HepG2 (cell line): ENCODE measurements around the gene ADAMTS4. TPM values are rescaled to one million over a fixed set of nuclear protein-coding genes. Genes with fewer than 3 reads are reported as not detected.

Experiments used
- CCAR2 ChIP-seq: fragments of 200-400 bp; formaldehyde crosslinking; optimal IDR thresholded peaks from 2 replicates; pipeline ENCODE3; 2018; ENCODE audit warnings: low read depth, mild to moderate bottlenecking, low read length, moderate library complexity
- CENPT ChIP-seq: sonication (generic); formaldehyde crosslinking; IDR thresholded peaks from 2 replicates; pipeline ENCODE4 v1.8.0; 2022; ENCODE audit warnings: low read depth, mild to moderate bottlenecking, moderate library complexity, missing genetic modification reagents
- ERF ChIP-seq: IDR thresholded peaks from 2 replicates; pipeline ENCODE4 v1.6.1; 2018; ENCODE audit warnings: missing biosample characterization, missing genetic modification reagents
- FOXA3 ChIP-seq: IDR thresholded peaks from 2 replicates; pipeline ENCODE4 v1.6.1; 2016; ENCODE audit warnings: missing genetic modification reagents, missing compliant biosample characterization
- FOXC1 ChIP-seq: sonication (generic); formaldehyde crosslinking; IDR thresholded peaks from 2 replicates; pipeline ENCODE4 v1.8.0; 2022; ENCODE audit warnings: mild to moderate bottlenecking, missing genetic modification reagents, borderline replicate concordance
- FOXO1 ChIP-seq: sonication (generic); formaldehyde crosslinking; IDR thresholded peaks from 2 replicates; pipeline ENCODE4 v1.4.0; 2020; ENCODE audit warnings: missing genetic modification reagents
- HMGXB4 ChIP-seq, 2 experiments: sonication (generic) in 1 of 2; formaldehyde crosslinking in 1 of 2; IDR thresholded peaks; 2 replicates each; pipeline versions ENCODE4 v1.4.0 to v1.6.1; 2018 to 2020; ENCODE audit warnings: missing genetic modification reagents in 2 of 2, borderline replicate concordance in 1 of 2, low read depth in 1 of 2, mild to moderate bottlenecking in 1 of 2, missing biosample characterization in 1 of 2
- HNRNPH1 ChIP-seq: fragments of 200-400 bp; formaldehyde crosslinking; optimal IDR thresholded peaks from 2 replicates; pipeline ENCODE3; 2017; ENCODE audit warnings: mild to moderate bottlenecking, low read depth, low read length
- HOXA3 ChIP-seq: sonication (generic); formaldehyde crosslinking; IDR thresholded peaks from 2 replicates; pipeline ENCODE4 v1.5.0; 2020; ENCODE audit warnings: missing genetic modification reagents
- HOXA9 ChIP-seq: sonication (generic); formaldehyde crosslinking; IDR thresholded peaks from 2 replicates; pipeline ENCODE4 v1.8.1; 2022; ENCODE audit warnings: missing genetic modification reagents, mild to moderate bottlenecking, moderate library complexity, borderline replicate concordance
- JUNB ChIP-seq: sonication (generic); formaldehyde crosslinking; IDR thresholded peaks from 2 replicates; pipeline ENCODE4 v1.8.0; 2022; ENCODE audit warnings: missing genetic modification reagents, mild to moderate bottlenecking, borderline replicate concordance
- MLLT10 ChIP-seq: sonication (generic); formaldehyde crosslinking; IDR thresholded peaks from 2 replicates; pipeline ENCODE4 v1.4.0; 2020; ENCODE audit warnings: missing genetic modification reagents
- MTA1 ChIP-seq: sonication (generic); formaldehyde crosslinking; IDR thresholded peaks from 2 replicates; pipeline ENCODE4 v1.4.0; 2020; ENCODE audit warnings: missing genetic modification reagents, mild to moderate bottlenecking, borderline replicate concordance
- MTERF4 ChIP-seq: sonication (generic); formaldehyde crosslinking; IDR thresholded peaks from 2 replicates; pipeline ENCODE4 v1.8.0; 2023; ENCODE audit warnings: mild to moderate bottlenecking, missing genetic modification reagents
- PRDM15 ChIP-seq: sonication (generic); formaldehyde crosslinking; IDR thresholded peaks from 2 replicates; pipeline ENCODE4 v1.4.0; 2020; ENCODE audit warnings: missing genetic modification reagents
- PRPF4 ChIP-seq: fragments of 200-400 bp; formaldehyde crosslinking; IDR thresholded peaks from 2 replicates; pipeline ENCODE4 v1.6.1; 2016; ENCODE audit warnings: low read length, low read depth; ENCODE audit not compliant: poor library complexity, severe bottlenecking
- RNF2 ChIP-seq: fragments of 450-650 bp; conservative IDR thresholded peaks from 2 replicates; pipeline ENCODE4 v1.6.1; 2016; ENCODE audit warnings: low read depth
- SUZ12 ChIP-seq: fragments of 150-350 bp; IDR thresholded peaks from 2 replicates; pipeline ENCODE4 v1.6.1; 2014; ENCODE audit warnings: low read depth, low read length
- ZFP82 ChIP-seq: sonication (generic); formaldehyde crosslinking; IDR thresholded peaks from 2 replicates; pipeline ENCODE4 v1.5.1; 2020; ENCODE audit warnings: mild to moderate bottlenecking, missing genetic modification reagents, borderline replicate concordance
- ZNF256 ChIP-seq: sonication (generic); formaldehyde crosslinking; conservative IDR thresholded peaks from 2 replicates; pipeline ENCODE4 v1.4.0; 2020; ENCODE audit warnings: missing genetic modification reagents
- ZNF335 ChIP-seq: sonication (generic); formaldehyde crosslinking; IDR thresholded peaks from 2 replicates; pipeline ENCODE4 v1.4.0; 2020; ENCODE audit warnings: missing genetic modification reagents
- ZNF441 ChIP-seq: sonication (generic); formaldehyde crosslinking; IDR thresholded peaks from 2 replicates; pipeline ENCODE4 v1.7.0; 2021; ENCODE audit warnings: missing genetic modification reagents, borderline replicate concordance
- ZNF841 ChIP-seq: sonication (generic); formaldehyde crosslinking; IDR thresholded peaks from 2 replicates; pipeline ENCODE4 v1.8.1; 2023; ENCODE audit warnings: missing genetic modification reagents, borderline replicate concordance
- polyA plus RNA-seq, 8 experiments: library from polyadenylated mRNA; depleted of rRNA in 3 of 8; stranded (reverse) in 7 of 8; unstranded in 1 of 8; fragments of >200 nt; fragmentation: Illumina TruSeq in 4 of 8; extraction: Trizol in 4 of 8; gene quantifications; 2 replicates each; pipeline versions ENCODE4 v1.2.1 to v1.2.3, GENCODE V29; 2011 to 2016; ENCODE audit warnings: low read depth in 4 of 8, missing spikeins in 1 of 8, mixed read lengths in 1 of 8; ENCODE audit not compliant: insufficient read depth in 1 of 8
- total RNA-seq, 5 experiments: library from RNA; depleted of rRNA; stranded (reverse); fragments of >200 nt; fragmentation: Illumina TruSeq; extraction: Trizol; gene quantifications; 2 replicates each; pipeline ENCODE4 v1.2.3, GENCODE V29; 2016; ENCODE audit warnings: low read depth in 1 of 5

The ADAMTS4 gene
- total and polyA plus RNA-seq, 2 of the 13 experiments (the other 11 are each of a cell fraction or from before 2014, with no cell fraction given): 0.51 to 1.7 TPM

GRCh38 chr1:161223805-161224694 lies 25.2 kb upstream of the ADAMTS4 start (continued):
- no peak for TF ChIP-seq MTA1 (CRISPR knock-in tag)
- TF ChIP-seq ZFP82 (CRISPR knock-in tag): no peak; the same call in 1 of the 2 replicates
- no peak for TF ChIP-seq SUZ12
- peak; percentile 56 for TF ChIP-seq PRPF4
- no peak for TF ChIP-seq HOXA9 (CRISPR knock-in tag)
- TF ChIP-seq HOXA3: peak; percentile 75
- no peak for TF ChIP-seq PRDM15 (CRISPR knock-in tag)
- no peak for TF ChIP-seq CENPT (CRISPR knock-in tag)
- no peak for TF ChIP-seq MLLT10 (CRISPR knock-in tag)
- no peak for TF ChIP-seq ZNF256
- TF ChIP-seq FOXA3 (CRISPR knock-in tag): peak; percentile 80
- TF ChIP-seq ZNF841 (CRISPR knock-in tag): peak; percentile 47; the same call in 1 of the 2 replicates
- TF ChIP-seq HNRNPH1: no peak
- no peak; a peak in 1 of 4 replicates for TF ChIP-seq HMGXB4 (CRISPR knock-in tag; IDR thresholded peaks at IDR 0.05; ENCODE audit: borderline replicate concordance in 1 of 2, low read depth in 1 of 2)
- peak; percentile 87 for TF ChIP-seq FOXO1 (CRISPR knock-in tag)
- peak; percentile 7; the same call in 1 of the 2 replicates for TF ChIP-seq ZNF335 (CRISPR knock-in tag)
- 0 out of 2 replicates have a peak, but pooled peaks have one; percentile 28 for TF ChIP-seq ERF
- TF ChIP-seq RNF2: no peak
- no peak; the same call in 1 of the 2 replicates for TF ChIP-seq FOXC1 (CRISPR knock-in tag)
- peak; percentile 70; the same call in 1 of the 2 replicates for TF ChIP-seq JUNB (CRISPR knock-in tag)
- TF ChIP-seq ZNF441: 0 out of 2 replicates have a peak, but pooled peaks have one; percentile 18
- 0 out of 2 replicates have a peak, but pooled peaks have one; percentile 12 for TF ChIP-seq MTERF4 (CRISPR knock-in tag)
- TF ChIP-seq CCAR2: peak; percentile 51
